H9 (cell line): ENCODE results near the gene SLC29A2. TPM values are rescaled to one million over a fixed set of nuclear protein-coding genes. Genes with fewer than 3 reads are reported as not detected.

Source experiments
- DNase-seq: peaks from one replicate; pipeline ENCODE4 v3.0.0-alpha.2; 2017
- H2AFZ ChIP-seq: one replicate; pipeline ENCODE4 v1.6.1; 2013; ENCODE audit warnings: mild to moderate bottlenecking, low read length, control low read depth, moderate library complexity
- H2AK5ac ChIP-seq: 2 replicates; pipeline ENCODE4 v1.6.1; 2013; ENCODE audit warnings: low read length, control low read depth, mixed read lengths; ENCODE audit not compliant: insufficient read length
- H2BK120ac ChIP-seq: one replicate; pipeline ENCODE4 v1.6.1; 2013; ENCODE audit warnings: low read depth, mild to moderate bottlenecking, low read length, control low read depth, inconsistent platforms; ENCODE audit not compliant: poor library complexity, severe bottlenecking
- H2BK12ac ChIP-seq: 2 replicates; pipeline ENCODE4 v1.6.1; 2013; ENCODE audit warnings: low read length, control low read depth, mixed read lengths, low read depth; ENCODE audit not compliant: insufficient read length
- H2BK15ac ChIP-seq: 2 replicates; pipeline ENCODE4 v1.6.1; 2013; ENCODE audit warnings: low read depth, low read length, control low read depth
- H2BK20ac ChIP-seq: one replicate; pipeline ENCODE4 v1.6.1; 2013; ENCODE audit warnings: low read depth, mild to moderate bottlenecking, low read length, control low read depth, inconsistent platforms; ENCODE audit not compliant: poor library complexity, severe bottlenecking
- H2BK5ac ChIP-seq: 2 replicates; pipeline ENCODE4 v1.6.1; 2013; ENCODE audit warnings: low read length, control low read depth, mixed read lengths; ENCODE audit not compliant: insufficient read length
- H3K14ac ChIP-seq: 2 replicates; pipeline ENCODE4 v1.6.1; 2013; ENCODE audit warnings: low read length, control low read depth; ENCODE audit not compliant: insufficient read depth
- H3K18ac ChIP-seq: 2 replicates; pipeline ENCODE4 v1.6.1; 2013; ENCODE audit warnings: low read depth, mild to moderate bottlenecking, mixed read lengths, low read length, control low read depth; ENCODE audit not compliant: insufficient read length
- H3K23ac ChIP-seq: 2 replicates; pipeline ENCODE4 v1.6.1; 2013; ENCODE audit warnings: low read length, control low read depth, mixed read lengths, low read depth; ENCODE audit not compliant: insufficient read length
- H3K23me2 ChIP-seq: 2 replicates; pipeline ENCODE4 v1.6.1; 2013; ENCODE audit warnings: low read depth, mild to moderate bottlenecking, mixed read lengths, low read length, control low read depth; ENCODE audit not compliant: insufficient read length, poor library complexity, severe bottlenecking
- H3K27ac ChIP-seq: 2 replicates; pipeline ENCODE4 v1.5.1; 2013; ENCODE audit warnings: low read length, control low read depth, mixed read lengths, low read depth; ENCODE audit not compliant: insufficient read length
- H3K27me3 ChIP-seq: 2 replicates; pipeline ENCODE4 v1.6.1; 2013; ENCODE audit warnings: low read length, control low read depth, inconsistent platforms; ENCODE audit not compliant: insufficient read depth
- H3K4ac ChIP-seq: 2 replicates; pipeline ENCODE4 v1.6.1; 2013; ENCODE audit warnings: low read depth, mild to moderate bottlenecking, control low read depth, inconsistent platforms, low read length, moderate library complexity
- H3K4me1 ChIP-seq: 2 replicates; pipeline ENCODE4 v1.6.1; 2013; ENCODE audit warnings: low read length, control low read depth, inconsistent platforms; ENCODE audit not compliant: insufficient read depth
- H3K4me2 ChIP-seq: 2 replicates; pipeline ENCODE4 v1.6.1; 2013; ENCODE audit warnings: low read length, control low read depth, mixed read lengths; ENCODE audit not compliant: insufficient read length, insufficient read depth
- H3K56ac ChIP-seq: 2 replicates; pipeline ENCODE4 v1.6.1; 2013; ENCODE audit warnings: low read depth, mild to moderate bottlenecking, mixed read lengths, low read length, control low read depth; ENCODE audit not compliant: insufficient read length
- H3K79me1 ChIP-seq: 2 replicates; pipeline ENCODE4 v1.6.1; 2013; ENCODE audit warnings: low read depth, mild to moderate bottlenecking, moderate library complexity, low read length, control low read depth, inconsistent platforms; ENCODE audit not compliant: insufficient read depth, poor library complexity, severe bottlenecking
- H3K79me2 ChIP-seq: 2 replicates; pipeline ENCODE4 v1.6.1; 2013; ENCODE audit warnings: low read length, control low read depth, inconsistent platforms; ENCODE audit not compliant: insufficient read depth
- H3K9ac ChIP-seq: 2 replicates; pipeline ENCODE4 v1.6.1; 2013; ENCODE audit warnings: low read length, control low read depth, mixed read lengths; ENCODE audit not compliant: insufficient read length; ENCODE audit errors: extremely low read depth
- H3K9me3 ChIP-seq: one replicate; pipeline ENCODE4 v1.6.1; 2013; ENCODE audit warnings: low read depth, low read length, inconsistent platforms; ENCODE audit not compliant: control insufficient read depth
- H3T11ph ChIP-seq: one replicate; pipeline ENCODE4 v1.6.1; 2013; ENCODE audit warnings: mild to moderate bottlenecking, low read length, control low read depth, inconsistent platforms
- H4K20me1 ChIP-seq: one replicate; pipeline ENCODE4 v1.6.1; 2013; ENCODE audit not compliant: control insufficient read depth, insufficient read length, insufficient read depth
- H4K5ac ChIP-seq: 2 replicates; pipeline ENCODE4 v1.6.1; 2013; ENCODE audit warnings: low read depth, mild to moderate bottlenecking, mixed read lengths, low read length, control low read depth; ENCODE audit not compliant: insufficient read length
- H4K8ac ChIP-seq: replicated peaks from 2 replicates; pipeline ENCODE4 v1.6.1; 2013; ENCODE audit warnings: low read length, control low read depth, mixed read lengths, low read depth; ENCODE audit not compliant: insufficient read length
- H4K91ac ChIP-seq: 2 replicates; pipeline ENCODE4 v1.6.1; 2013; ENCODE audit warnings: low read depth, mild to moderate bottlenecking, moderate library complexity, mixed read lengths, low read length, control low read depth; ENCODE audit not compliant: insufficient read length
- H3K27ac Mint-ChIP-seq, 3 experiments: 2 replicates in 2 of 3; 3 replicates in 1 of 3; pipeline ENCODE4 v1.8.0; 2020 to 2021; ENCODE audit warnings: mixed read lengths in 3 of 3, mild to moderate bottlenecking in 1 of 3, moderate library complexity in 1 of 3
- H3K27me3 Mint-ChIP-seq: 2 replicates; pipeline ENCODE4 v1.8.0; 2021; ENCODE audit warnings: low read depth, mild to moderate bottlenecking, moderate library complexity, mixed read lengths
- H3K36me3 Mint-ChIP-seq, 3 experiments: 2 replicates in 2 of 3; 3 replicates in 1 of 3; pipeline ENCODE4 v1.8.0; 2020 to 2021; ENCODE audit warnings: low read depth in 3 of 3, mixed read lengths in 3 of 3; ENCODE audit not compliant: insufficient read depth in 1 of 3
- H3K4me1 Mint-ChIP-seq, 2 experiments: 2 replicates each; pipeline ENCODE4 v1.8.0; 2020; ENCODE audit warnings: mixed read lengths in 2 of 2
- H3K4me3 Mint-ChIP-seq, 2 experiments: 2 replicates in 1 of 2; 3 replicates in 1 of 2; pipeline ENCODE4 v1.8.0; 2020 to 2021; ENCODE audit warnings: mild to moderate bottlenecking in 2 of 2, mixed read lengths in 2 of 2, moderate library complexity in 1 of 2
- H3K9me3 Mint-ChIP-seq, 2 experiments: 2 replicates in 1 of 2; 3 replicates in 1 of 2; pipeline ENCODE4 v1.8.0; 2020; ENCODE audit warnings: mild to moderate bottlenecking in 2 of 2, mixed read lengths in 2 of 2, moderate library complexity in 1 of 2
- CTCF ChIP-seq: fragments of 200-600 bp; sonication (generic); conservative IDR thresholded peaks from 3 replicates; pipeline ENCODE4 v1.8.0; 2021; ENCODE audit warnings: antibody characterized with exemption, mild to moderate bottlenecking
- WGBS: extraction: QIAGEN DNeasy Blood & Tissue Kit; methylation state at CpG from one replicate; pipeline ENCODE4 v1.1.7; 2013; ENCODE audit warnings: missing lambda C conversion rate, low lambda C conversion rate, mixed read lengths; ENCODE audit not compliant: insufficient read length; ENCODE audit errors: extremely low coverage; 5-methylcytosine and 5-hydroxymethylcytosine counted together
- total RNA-seq: library from RNA; stranded (reverse); gene quantifications from 2 replicates; pipeline ENCODE4 v1.2.1, GENCODE V29; 2021

The SLC29A2 gene
- total RNA-seq, 1 experiment from 2014 or later: 29.8 TPM

DNA sequence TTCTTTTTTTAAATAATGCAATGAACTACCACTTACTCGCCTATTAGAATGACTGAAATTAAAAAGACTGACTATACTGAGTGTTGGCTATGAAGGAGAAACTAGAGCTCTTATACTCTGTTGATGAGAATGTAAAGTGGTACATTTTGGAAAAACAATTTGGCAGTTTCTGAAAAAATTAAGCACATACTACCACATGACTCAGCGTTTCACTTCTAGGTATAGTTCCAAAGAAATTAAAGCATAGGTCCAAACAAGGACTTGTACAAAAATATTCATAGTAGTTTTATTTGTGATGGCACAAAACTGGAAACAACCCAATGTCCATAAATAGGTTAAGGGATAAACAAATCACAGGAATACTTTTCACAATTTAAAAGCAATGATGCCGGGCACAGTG is 22.4 kb upstream of the SLC29A2 start:
- Histone ChIP-seq H3K14ac (no peak overlapping the region), H3K56ac (no peak overlapping the region), H2AK5ac (no peak overlapping the region), H3K23ac (no peak overlapping the region), H3K27me3 (no peaks in the 10 kb centered on the region), H2BK120ac (no peak overlapping the region), H2BK12ac (no peak overlapping the region), H4K20me1 (no peaks in the 10 kb centered on the region), H3K4ac (no peak overlapping the region), H3K4me1 (no peaks in the 10 kb centered on the region), H2BK5ac (no peak overlapping the region), H3K18ac (no peak overlapping the region), H3K79me2 (no peaks in the 10 kb centered on the region), H3T11ph (no peak overlapping the region), H3K23me2 (no peaks in the 10 kb centered on the region), H4K5ac (no peak overlapping the region), H3K9ac (no peak overlapping the region), H3K4me2 (no peak overlapping the region), H4K91ac (no peak overlapping the region), H2BK20ac (no peak overlapping the region), H3K79me1 (no peaks in the 10 kb centered on the region), H2AFZ (no peak overlapping the region), H3K9me3 (no peaks in the 10 kb centered on the region), H4K8ac (no peak overlapping the region), H2BK15ac (no peak overlapping the region), H3K27ac (no peak overlapping the region)
- H3K36me3 Mint-ChIP-seq: no peaks in the 10 kb centered on the region
- peaks cover 16% of the 10 kb centered on the region for H3K27me3 Mint-ChIP-seq
- no peak for DNase-seq
- WGBS: no CpG with 5 or more reads among the region's 3 CpGs
- no peak for TF ChIP-seq CTCF
- H3K4me3 Mint-ChIP-seq: no peak overlapping the region
- no peaks in the 10 kb centered on the region for H3K9me3 Mint-ChIP-seq
- 0 out of 4 replicates have a peak, but pooled peaks cover 0 to 3% of the 10 kb centered on the region in 2 experiments for H3K4me1 Mint-ChIP-seq
- no peak overlapping the region for H3K27ac Mint-ChIP-seq
